Activated T-helper 1 cell treated with anti-CD3 and anti-CD28 coated beads, Interleukin-2, amount 50 U/mL, for 16 hours (primary cell): ENCODE data around the gene ENOSF1.

ENCODE experiments used
- DNase-seq, 2 donors: peaks; one replicate each; pipeline ENCODE4 v3.0.0-alpha.2; 2020; ENCODE audit warnings: low read depth in 1 of 2, low spot score in 1 of 2

The ENOSF1 gene

DNA sequence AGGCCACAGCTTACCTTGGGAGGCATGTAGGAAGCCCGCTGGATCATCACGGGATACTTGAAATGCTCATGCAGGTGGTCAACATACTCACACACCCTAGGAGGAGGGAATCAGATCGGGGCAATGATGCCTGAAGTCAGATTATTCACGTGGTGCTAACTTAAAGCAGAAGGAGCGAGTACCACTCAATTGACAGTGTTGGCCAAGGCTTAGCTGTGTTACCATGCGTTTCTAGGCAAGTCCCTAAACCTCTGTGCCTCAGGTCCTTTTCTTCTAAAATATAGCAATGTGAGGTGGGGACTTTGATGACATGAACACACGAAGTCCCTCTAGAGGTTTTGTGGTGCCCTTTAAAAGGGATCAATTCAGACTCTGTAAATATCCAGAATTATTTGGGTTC is 37.1 kb downstream of the ENOSF1 start:
- DNase-seq, result no peak

DNA sequence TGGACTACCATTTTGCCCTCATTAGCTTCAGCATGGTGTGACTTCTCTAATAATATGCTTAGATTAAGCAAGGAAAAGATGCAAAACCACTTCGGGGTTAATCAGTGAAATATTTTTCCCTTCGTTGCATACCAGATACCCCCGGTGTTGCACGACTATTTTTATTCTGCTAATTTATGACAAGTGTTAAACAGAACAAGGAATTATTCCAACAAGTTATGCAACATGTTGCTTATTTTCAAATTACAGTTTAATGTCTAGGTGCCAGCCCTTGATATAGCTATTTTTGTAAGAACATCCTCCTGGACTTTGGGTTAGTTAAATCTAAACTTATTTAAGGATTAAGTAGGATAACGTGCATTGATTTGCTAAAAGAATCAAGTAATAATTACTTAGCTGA is 38.7 kb downstream of the ENOSF1 start:
- no peak for DNase-seq

DNA sequence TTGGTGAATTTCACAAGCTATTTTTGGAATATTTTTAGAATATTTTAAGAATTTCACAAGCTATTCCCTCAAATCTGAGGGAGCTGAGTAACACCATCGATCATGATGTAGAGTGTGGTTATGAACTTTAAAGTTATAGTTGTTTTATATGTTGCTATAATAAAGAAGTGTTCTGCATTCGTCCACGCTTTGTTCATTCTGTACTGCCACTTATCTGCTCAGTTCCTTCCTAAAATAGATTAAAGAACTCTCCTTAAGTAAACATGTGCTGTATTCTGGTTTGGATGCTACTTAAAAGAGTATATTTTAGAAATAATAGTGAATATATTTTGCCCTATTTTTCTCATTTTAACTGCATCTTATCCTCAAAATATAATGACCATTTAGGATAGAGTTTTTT is 39.1 kb downstream of the ENOSF1 start:
- DNase-seq, result no peak

DNA sequence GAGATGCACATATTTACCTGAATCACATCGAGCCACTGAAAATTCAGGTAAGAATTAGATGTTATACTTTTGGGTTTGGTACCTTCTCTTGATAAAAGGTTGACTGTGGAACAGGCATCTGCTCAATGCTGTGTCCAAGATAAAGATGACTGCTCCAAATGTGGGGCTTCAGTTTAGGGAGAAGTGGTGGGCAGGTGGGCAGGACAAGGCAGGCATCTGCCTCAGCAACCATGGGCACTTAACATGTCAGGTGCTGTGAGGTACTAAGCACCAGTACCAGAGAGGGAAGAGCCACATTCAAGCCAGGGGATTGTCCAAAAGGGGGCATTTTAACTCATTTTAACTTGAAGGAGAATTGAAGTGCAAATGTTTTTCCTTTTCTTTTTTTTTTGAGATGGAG is 41.0 kb downstream of the ENOSF1 start:
- DNase-seq, result no peak

DNA sequence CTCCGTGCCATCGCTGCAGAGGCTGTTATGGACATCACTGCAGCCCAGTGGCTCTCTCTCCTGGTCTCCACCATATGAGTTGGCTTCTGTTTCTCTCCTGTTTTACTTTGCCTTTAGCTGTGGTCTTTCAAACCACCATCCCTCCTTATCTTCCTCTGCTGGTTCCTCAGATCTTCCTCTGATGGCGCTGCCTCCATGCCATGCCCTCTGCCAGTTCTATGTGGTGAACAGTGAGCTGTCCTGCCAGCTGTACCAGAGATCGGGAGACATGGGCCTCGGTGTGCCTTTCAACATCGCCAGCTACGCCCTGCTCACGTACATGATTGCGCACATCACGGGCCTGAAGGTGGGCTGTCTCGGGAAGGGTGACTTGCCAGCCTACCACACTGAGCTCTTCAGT is 41.9 kb downstream of the ENOSF1 start:
- no peak for DNase-seq

DNA sequence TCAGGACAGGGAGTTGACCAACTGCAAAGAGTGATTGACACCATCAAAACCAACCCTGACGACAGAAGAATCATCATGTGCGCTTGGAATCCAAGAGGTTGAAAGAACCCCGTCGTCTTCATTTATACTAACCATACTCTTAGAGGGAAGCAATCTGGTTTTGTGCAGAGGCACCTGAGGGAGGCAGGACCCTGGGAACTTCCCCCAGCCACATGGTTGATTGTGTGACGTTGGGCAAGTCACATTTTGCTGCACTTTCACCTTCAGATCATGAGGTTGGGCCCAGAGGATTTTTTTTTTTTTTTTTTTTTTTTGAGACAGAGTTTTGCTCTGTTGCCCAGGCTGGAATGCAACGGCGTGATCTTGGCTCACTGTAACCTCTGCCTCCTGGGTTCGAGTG is 43.4 kb downstream of the ENOSF1 start:
- no peak for DNase-seq

DNA sequence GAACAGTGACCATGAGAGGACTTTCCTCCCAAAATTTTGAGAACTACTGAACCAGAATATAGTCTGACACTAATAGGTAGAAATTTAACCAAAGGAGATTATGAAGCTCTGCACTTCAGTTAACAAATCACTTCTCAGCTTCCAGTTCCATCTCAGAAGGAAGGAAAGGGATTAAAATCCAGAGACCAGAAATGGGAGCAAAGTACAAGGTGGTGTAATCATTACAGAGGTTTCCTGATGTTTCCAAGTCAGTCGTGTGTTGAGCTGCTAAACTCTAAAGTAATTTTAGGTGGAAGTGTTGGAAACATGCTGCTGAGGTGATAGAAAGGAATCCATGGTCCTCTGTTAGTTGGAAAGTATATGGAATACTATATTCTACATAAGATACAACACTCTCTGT is 44.2 kb downstream of the ENOSF1 start:
- no peak for DNase-seq

DNA sequence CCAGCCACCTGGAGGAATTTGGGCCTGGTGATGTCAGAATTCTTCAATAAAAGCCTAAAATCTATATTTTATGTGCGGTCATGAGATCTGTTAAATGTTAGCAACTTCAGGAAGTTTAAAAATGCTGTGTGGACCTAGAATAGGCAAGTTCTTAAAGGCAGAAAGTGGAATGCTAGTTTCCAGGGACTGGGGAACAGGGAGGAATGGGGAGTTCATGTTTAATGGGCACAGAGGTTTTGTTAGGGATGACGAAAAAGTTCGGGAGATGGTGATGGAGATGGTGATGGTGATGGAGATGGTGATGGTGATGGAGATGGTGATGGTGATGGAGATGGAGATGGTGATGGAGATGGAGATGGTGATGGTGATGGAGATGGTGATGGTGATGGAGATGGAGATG is 45.8 kb downstream of the ENOSF1 start:
- DNase-seq, result no peak

DNA sequence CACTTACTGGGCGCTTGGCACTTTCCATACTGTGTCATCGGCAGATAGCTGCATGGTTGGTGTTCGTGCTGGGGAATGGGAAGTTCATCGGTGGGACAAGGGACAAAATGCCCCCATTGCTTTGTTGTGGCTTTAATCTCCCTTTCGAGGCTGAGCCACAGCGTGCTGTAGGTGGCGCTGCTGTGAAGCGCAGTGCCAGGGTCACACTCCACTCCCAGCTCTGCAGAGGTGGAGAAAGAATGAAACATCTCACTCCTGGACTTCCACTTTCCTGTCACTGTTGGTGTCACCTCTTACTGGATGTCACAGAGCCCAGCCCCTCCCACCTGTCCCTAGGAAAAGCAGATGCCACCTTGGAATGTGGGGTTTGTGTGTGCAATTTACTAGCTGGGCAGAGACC is 46.3 kb downstream of the ENOSF1 start:
- DNase-seq, result no peak

DNA sequence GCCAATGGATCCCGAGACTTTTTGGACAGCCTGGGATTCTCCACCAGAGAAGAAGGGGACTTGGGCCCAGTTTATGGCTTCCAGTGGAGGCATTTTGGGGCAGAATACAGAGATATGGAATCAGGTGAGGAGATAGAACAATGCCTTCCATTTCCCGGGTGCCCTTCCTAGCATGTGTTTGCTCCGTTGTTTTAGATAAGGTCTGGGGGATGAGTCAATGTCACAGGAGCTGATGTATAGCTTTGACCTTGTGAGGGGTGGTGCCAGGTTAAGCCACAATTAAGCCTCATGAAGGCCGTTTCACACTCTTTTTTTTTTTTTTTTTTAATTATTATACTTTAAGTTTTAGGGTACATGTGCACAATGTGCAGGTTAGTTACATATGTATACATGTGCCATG is 50.2 kb downstream of the ENOSF1 start:
- no peak for DNase-seq

DNA sequence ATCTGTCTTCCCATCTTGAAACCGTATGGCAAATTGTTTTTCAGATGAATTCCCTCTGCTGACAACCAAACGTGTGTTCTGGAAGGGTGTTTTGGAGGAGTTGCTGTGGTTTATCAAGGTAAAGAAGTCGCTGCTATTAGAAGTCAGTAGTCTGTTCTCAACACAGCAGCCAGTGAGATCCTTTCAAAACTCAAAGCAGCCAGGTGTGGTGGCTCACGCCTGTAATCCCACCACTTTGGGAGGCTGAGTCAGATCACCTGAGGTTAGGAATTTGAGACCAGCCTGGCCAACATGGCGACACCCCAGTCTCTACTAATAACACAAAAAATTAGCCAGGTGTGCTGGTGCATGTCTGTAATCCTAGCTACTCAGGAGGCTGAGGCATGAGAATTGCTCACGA is 52.8 kb downstream of the ENOSF1 start:
- DNase-seq, result no peak

DNA sequence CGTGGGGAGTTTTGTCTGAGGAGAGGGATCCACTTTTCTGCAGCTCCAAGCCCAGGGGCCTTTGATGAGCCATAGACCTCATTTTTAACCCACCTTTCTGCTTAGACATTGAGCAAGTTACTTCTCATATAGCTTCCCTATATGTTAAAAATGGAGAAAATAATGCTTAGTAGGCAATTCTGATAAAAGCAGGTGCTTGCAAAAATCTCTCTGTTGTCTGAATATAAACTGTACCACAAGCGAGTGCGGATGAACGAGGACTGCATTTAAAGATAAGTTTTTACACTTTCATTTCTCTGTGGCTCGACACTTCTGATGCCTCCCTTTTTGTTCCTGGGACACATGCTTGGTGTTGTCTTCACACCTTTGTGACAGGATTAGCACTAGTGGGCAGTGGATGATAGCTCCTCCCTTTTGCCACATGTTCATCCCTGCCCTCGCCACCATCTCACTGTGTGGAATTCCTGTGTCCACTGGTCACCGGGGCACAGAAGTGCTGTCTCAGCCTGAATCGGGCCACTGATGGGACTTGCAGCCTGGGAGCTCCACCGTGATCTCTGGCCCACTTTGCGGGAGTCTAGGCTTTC is 53.4 kb downstream of the ENOSF1 start:
- DNase-seq, result no peak

DNA sequence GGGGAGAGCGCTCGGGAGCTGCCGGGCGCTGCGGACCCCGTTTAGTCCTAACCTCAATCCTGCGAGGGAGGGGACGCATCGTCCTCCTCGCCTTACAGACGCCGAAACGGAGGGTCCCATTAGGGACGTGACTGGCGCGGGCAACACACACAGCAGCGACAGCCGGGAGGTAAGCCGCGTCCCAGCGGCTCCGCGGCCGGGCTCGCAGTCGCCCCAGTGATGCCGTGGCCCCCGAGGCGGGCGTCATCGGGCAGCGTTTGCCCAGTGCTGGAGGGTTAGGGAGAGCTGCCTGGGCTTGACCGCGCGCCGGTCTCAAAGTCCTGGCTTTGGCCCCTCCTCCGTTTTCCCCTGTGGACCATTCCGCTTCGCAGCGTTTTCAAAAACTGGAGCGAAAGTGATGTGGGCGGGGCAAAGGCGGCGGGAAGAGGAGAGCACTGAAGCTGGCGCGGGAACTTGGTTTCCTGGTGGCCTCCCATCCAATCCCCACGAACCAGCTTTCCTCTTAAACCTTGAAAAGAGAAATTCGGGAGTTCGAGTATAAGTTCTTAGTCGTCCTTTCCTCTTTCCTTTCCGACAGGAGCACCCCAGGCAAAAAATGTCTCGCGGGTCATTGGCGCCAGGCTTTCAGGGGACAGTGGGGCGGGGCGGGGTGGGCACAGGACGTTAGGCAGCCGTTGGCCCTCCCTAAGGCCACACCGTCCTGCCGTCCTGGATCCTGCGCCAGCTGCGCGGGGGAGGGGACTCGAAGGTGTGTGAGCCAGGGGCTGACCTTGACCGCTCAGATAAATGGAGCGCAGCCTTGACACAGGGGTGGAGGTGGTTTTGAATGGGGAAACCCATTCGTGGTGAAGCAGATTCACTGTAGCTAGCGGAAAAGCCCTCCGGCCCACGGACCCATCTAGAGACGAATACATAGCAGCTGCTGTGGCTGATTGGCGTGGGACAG is 54.2 kb downstream of the ENOSF1 start:
- peak in 1 of 2 donors; percentile 15 for DNase-seq

DNA sequence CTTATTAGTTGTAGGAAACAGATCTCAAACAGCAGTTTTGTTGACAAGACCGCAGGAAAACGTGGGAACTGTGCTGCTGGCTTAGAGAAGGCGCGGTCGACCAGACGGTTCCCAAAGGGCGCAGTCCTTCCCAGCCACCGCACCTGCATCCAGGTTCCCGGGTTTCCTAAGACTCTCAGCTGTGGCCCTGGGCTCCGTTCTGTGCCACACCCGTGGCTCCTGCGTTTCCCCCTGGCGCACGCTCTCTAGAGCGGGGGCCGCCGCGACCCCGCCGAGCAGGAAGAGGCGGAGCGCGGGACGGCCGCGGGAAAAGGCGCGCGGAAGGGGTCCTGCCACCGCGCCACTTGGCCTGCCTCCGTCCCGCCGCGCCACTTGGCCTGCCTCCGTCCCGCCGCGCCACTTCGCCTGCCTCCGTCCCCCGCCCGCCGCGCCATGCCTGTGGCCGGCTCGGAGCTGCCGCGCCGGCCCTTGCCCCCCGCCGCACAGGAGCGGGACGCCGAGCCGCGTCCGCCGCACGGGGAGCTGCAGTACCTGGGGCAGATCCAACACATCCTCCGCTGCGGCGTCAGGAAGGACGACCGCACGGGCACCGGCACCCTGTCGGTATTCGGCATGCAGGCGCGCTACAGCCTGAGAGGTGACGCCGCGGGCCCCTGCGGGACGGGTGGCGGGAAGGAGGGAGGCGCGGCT is 55.0 kb downstream of the ENOSF1 start, which contains the start of gene TYMS:
TSS of gene TYMS (plus strand) at position 343 of the 690 bp plus-strand sequence. CDS start at position 433, 90 bp downstream.
- DNase-seq, result no peak

DNA sequence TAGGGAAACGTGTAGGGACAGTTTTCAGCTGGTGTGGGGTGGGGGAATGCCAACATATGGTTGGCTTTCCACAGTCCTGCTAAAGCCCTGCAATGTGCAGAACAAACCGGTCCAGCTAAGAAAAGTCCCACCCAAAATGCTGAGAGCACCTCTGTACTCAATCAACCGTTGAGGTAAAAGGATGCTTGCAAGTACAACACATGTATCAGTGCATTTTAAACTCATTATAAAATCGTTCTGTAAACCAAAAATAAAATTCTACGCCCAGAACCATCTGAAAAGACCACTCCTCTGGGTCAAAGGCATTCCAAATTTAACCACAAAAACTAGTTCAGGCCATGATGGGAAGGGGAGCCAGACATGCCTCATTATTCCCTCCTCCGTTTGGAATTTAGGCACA is 57.0 kb downstream of the ENOSF1 start:
- no peak for DNase-seq

DNA sequence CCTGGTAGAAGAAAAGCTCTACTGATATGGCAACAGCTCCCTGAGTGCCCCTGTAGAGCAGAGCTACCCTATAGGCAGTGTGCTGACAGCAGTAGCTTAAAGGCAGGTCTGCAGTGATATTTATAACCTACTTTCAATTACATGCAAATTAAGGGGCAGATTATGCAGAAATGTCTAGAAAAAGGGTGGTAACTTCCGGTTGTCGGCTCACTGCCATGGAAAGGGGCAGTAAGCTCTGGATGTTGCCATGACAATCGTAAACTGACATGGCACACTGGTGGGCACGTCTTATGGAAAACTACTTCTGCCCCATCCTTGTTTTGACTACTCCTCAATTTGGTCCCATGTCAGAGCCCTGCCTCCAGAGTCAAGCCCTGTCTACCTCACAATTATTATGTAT is 57.8 kb downstream of the ENOSF1 start:
- no peak for DNase-seq

DNA sequence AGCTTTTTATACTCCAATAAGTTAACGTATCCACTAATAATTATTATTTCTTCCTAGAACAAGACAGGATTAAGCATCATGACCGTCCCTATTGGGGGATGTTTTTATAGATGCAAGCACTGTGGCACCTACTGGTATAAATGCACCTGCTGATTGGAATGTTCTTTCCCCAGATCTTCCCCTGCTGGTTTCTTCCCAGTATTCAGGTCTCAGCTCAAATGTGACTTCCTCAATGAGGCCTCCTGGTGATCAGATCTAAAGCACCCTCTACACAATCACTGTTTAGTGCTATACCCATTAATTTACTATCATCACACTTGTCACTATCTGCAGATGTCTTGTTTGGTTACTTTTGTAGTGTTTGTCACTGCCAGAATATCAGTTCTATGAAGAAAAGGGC is 58.9 kb downstream of the ENOSF1 start:
- DNase-seq, result no peak

DNA sequence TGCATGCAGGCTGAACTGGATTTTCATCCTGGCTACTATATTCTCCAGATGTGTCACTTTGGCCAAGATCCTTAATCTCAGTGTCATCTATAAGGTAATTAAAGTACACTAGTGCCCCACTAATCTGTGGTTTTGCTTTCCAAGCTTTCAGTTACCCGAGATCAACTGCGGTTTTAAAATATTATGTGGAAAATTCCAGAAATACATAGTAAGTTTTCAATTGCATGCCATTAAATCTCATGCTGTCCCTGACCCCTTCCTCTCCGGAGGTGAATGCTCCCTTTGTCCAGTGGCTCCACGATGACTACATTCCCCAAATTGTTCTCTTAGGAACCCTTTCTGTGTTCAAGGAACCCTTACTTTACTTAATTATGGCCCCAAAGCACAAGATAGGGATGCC is 60.3 kb downstream of the ENOSF1 start:
- no peak for DNase-seq

DNA sequence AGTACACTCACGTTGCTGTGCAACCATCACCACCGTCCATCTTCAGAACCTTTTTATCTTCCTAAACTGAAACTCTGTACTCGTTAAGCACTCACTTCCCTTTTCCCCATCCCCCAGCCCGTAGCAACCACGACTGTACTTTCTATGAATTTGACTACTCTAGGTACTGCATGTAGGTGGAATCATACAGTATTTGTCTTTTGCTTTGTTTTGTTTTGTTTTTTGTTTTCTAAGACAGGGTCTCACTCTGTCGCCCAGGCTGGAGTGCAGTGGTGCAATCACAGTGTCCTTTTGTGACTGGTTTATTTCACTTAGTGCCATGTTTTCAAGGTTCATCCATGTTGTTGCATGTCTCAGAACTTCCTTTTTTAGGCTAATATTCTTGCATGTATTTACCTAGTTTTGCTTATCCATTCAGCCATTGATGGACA is 62.0 kb downstream of the ENOSF1 start:
- DNase-seq, result no peak

DNA sequence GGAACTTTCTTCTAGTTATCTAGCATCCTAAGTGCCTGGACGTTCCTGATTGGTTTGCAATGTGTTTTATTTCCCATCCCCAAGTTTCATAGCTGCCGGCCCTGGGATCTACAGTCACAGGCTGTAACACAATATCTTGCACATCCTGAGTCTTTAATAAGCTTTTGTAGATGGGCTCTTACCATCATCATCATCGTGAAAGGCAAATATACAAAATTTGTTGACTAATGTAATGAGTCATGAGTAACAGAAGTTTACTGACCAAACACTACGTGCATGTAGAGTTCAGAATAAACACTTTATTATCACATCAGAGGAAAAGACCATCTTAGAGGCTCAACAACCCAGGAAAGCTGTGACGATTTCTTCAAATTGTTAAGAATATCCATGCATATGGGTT is 63.1 kb downstream of the ENOSF1 start:
- DNase-seq, result no peak

DNA sequence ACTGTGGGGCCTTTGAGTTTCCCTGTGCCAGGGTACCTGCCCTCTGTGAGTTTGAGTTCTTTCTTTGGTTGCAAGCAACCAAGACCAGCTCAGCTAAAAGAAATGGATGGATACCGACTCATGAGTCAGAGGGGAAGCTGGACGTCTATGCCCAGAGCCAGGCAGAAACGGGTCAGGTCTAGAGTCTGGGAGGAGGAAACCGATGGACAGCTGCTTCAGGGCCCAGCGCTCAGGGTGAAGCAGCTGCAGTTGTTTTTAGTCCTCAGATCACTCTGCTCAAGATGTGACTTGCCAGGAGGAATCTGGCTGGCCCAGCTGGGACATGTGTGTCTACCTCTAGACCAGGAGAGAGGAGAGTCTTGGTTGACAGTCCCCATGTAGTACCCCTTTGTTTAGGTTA is 65.1 kb downstream of the ENOSF1 start:
- no peak for DNase-seq

DNA sequence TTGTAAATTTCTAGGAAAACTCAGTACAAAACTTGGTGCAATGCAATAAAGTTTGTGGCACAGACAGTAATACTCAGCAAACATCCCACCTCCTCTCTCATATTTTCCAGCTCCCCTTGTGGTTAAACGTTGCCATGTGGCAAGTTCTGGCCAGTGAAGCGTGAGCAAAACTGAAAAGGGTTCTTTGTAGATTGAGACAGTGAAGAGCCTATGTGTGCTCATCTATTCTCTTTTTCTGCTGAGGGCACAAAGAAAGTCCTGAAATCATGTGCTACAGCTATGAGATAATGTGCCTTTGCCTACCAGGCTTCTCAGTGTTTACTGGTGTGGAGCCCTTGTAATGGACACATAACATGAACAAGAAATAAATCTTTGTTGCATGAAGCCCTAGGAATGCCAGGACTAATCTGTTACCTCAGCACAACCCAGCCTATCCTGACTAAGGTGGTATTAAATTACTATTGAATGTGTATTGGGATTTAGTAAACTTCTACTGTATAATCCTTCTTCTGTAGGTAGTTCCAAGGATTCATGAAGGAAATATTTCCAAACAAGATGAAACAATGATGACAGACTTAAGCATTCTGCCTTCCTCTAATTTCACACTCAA is 67.9 kb downstream of the ENOSF1 start:
- no peak for DNase-seq
